Activated CD4-positive, alpha-beta T cell treated with anti-CD3 and anti-CD28 coated beads, Interleukin-2, amount 10 ng/mL, durations not matched to agents 24 days and 14 days (primary cell): ENCODE data around the gene TECRL. TPM values are rescaled to one million over a fixed set of nuclear protein-coding genes. Genes with fewer than 3 reads are reported as not detected.

ENCODE experiments used
- DNase-seq: peaks from one replicate; pipeline ENCODE4 v3.0.0; 2022
- H3K27ac Mint-ChIP-seq: one replicate; pipeline ENCODE4 v1.8.0; 2022; ENCODE audit warnings: mild to moderate bottlenecking, mixed read lengths
- H3K27me3 Mint-ChIP-seq: one replicate; pipeline ENCODE4 v1.8.0; 2022; ENCODE audit warnings: mixed read lengths
- H3K36me3 Mint-ChIP-seq: one replicate; pipeline ENCODE4 v1.8.0; 2022; ENCODE audit warnings: low read depth, mild to moderate bottlenecking, mixed read lengths
- H3K4me1 Mint-ChIP-seq: one replicate; pipeline ENCODE4 v1.8.0; 2021; ENCODE audit warnings: mixed read lengths
- H3K4me3 Mint-ChIP-seq: one replicate; pipeline ENCODE4 v1.8.0; 2022; ENCODE audit warnings: mild to moderate bottlenecking, moderate library complexity, mixed read lengths
- H3K9me3 Mint-ChIP-seq: one replicate; pipeline ENCODE4 v1.8.0; 2021; ENCODE audit warnings: mixed read lengths
- intact Hi-C: fragments of 100-400 bp; cut with micrococcal nuclease; formaldehyde crosslinking; loops from one replicate; pipeline ENCODE4 v1.15.1; 2023
- total RNA-seq: library from RNA; stranded (reverse); gene quantifications from 2 replicates; pipeline ENCODE4 v1.2.3, GENCODE V29; 2022

Gene TECRL
- total RNA-seq, 1 donor from 2014 or later = not detected

- no peak overlapping the region for H3K4me3 Mint-ChIP-seq
- intact Hi-C loops = no loop called here
- H3K27ac Mint-ChIP-seq = no peak overlapping the region
These were observed 143.0 kb downstream of the TECRL start for GRCh38 chr4:64266263-64266662.

GRCh38 chr4:64251781-64252180 lies 157.5 kb downstream of the TECRL start:
- no peak for DNase-seq
- Mint-ChIP-seq H3K4me3 (no peak overlapping the region), H3K4me1 (no peaks in the 10 kb centered on the region), H3K36me3 (no peaks in the 10 kb centered on the region), H3K27me3 (no peaks in the 10 kb centered on the region), H3K27ac (no peak overlapping the region), H3K9me3 (peaks cover 6% of the 10 kb centered on the region)
- intact Hi-C loops = no loop called here

More at GRCh38 chr4:64266263-64266662, 143.0 kb downstream of the TECRL start:
- peaks cover 5% of the 10 kb centered on the region for H3K9me3 Mint-ChIP-seq
- H3K36me3 Mint-ChIP-seq = no peaks in the 10 kb centered on the region
- H3K27me3 Mint-ChIP-seq = no peaks in the 10 kb centered on the region
- no peaks in the 10 kb centered on the region for H3K4me1 Mint-ChIP-seq
- DNase-seq = no peak

- no peaks in the 10 kb centered on the region for H3K4me1 Mint-ChIP-seq
- intact Hi-C loops = no loop called here
- H3K9me3 Mint-ChIP-seq = peaks cover 6% of the 10 kb centered on the region
- no peak for DNase-seq
- H3K27ac Mint-ChIP-seq = no peak overlapping the region
- H3K27me3 Mint-ChIP-seq = no peaks in the 10 kb centered on the region
- H3K4me3 Mint-ChIP-seq = no peak overlapping the region
- H3K36me3 Mint-ChIP-seq = no peaks in the 10 kb centered on the region
These were observed 158.8 kb downstream of the TECRL start for GRCh38 chr4:64250488-64250887.

- no peak for DNase-seq
- H3K27me3 Mint-ChIP-seq = no peaks in the 10 kb centered on the region
- H3K4me3 Mint-ChIP-seq = no peak overlapping the region
- no peaks in the 10 kb centered on the region for H3K4me1 Mint-ChIP-seq
- intact Hi-C loops = no loop called here
- peaks cover 6% of the 10 kb centered on the region for H3K9me3 Mint-ChIP-seq
- no peak overlapping the region for H3K27ac Mint-ChIP-seq
- no peaks in the 10 kb centered on the region for H3K36me3 Mint-ChIP-seq
These were observed 159.2 kb downstream of the TECRL start for GRCh38 chr4:64250061-64250460.

GRCh38 chr4:64248186-64248585 lies 161.1 kb downstream of the TECRL start:
- H3K27ac Mint-ChIP-seq = no peak overlapping the region
- no peak for DNase-seq
- no peaks in the 10 kb centered on the region for H3K36me3 Mint-ChIP-seq
- H3K4me1 Mint-ChIP-seq = no peaks in the 10 kb centered on the region
- no peaks in the 10 kb centered on the region for H3K27me3 Mint-ChIP-seq
- H3K4me3 Mint-ChIP-seq = no peak overlapping the region
- peaks cover 6% of the 10 kb centered on the region for H3K9me3 Mint-ChIP-seq
- intact Hi-C loops = no loop called here

GRCh38 chr4:64230709-64231310 lies 178.4 kb downstream of the TECRL start:
- H3K36me3 Mint-ChIP-seq = no peaks in the 10 kb centered on the region
- H3K9me3 Mint-ChIP-seq = peaks cover 11% of the 10 kb centered on the region
- intact Hi-C loops = no loop called here
- H3K4me3 Mint-ChIP-seq = no peak overlapping the region
- no peak for DNase-seq
- H3K27me3 Mint-ChIP-seq = no peaks in the 10 kb centered on the region
- no peaks in the 10 kb centered on the region for H3K4me1 Mint-ChIP-seq
- no peak overlapping the region for H3K27ac Mint-ChIP-seq
